K562 (cell line): Measurements from ENCODE around the gene RNF227. TPM values are rescaled to one million over a fixed set of nuclear protein-coding genes. Genes with fewer than 3 reads are reported as not detected.

Source experiments
- ATAC-seq: fragments of 200-7000 bp; cut with Tn5 transposase; 3 replicates; pipeline ENCODE4 v1.9.1; 2020; ENCODE audit warnings: moderate library complexity
- BruUV-seq: library from RNA; stranded (reverse); fragments of 400-500 nt; replicated peaks from 2 replicates; lab custom pipeline; 2021; lab: Mats Ljungman, UMichigan
- CTCF ChIA-PET: fragments of 300-600 bp; formaldehyde crosslinking; extraction: SDS; loops from one replicate; lab custom pipeline; 2021; ENCODE audit warnings: low intra/inter-chr PET ratio; lab: Yijun Ruan, JAX
- POLR2A ChIA-PET: fragments of 300-600, 350-650 bp; sonication (Branson Sonifier 250); formaldehyde crosslinking; extraction: SDS; loops from one replicate; lab custom pipeline; 2021; ENCODE audit warnings: antibody characterized with exemption, inconsistent platforms; lab: Yijun Ruan, JAX
- DNase-seq, 4 experiments: peaks; one replicate each; pipeline versions ENCODE4 v3.0.0 to v3.0.0-alpha.2; 2011 to 2018; ENCODE audit warnings: low spot score in 3 of 4, mixed read lengths in 3 of 4; ENCODE audit errors: extremely low read depth in 1 of 4
- FAIRE-seq: peaks from 2 replicates; lab custom pipeline; 2011; peaks lifted over from hg19 to GRCh38; lab: Jason Lieb, UNC
- H2AFZ ChIP-seq: 2 replicates; pipeline ENCODE4 v1.6.0; 2011; ENCODE audit warnings: low read depth, low read length, control low read depth, inconsistent platforms
- H3K27ac ChIP-seq: fragments of 200-600 bp; 3 replicates; pipeline ENCODE4 v1.8.0; 2011; ENCODE audit warnings: low read depth, mild to moderate bottlenecking, control low read depth, inconsistent platforms, low read length, moderate library complexity, mixed read lengths; ENCODE audit errors: extremely low read depth
- H3K27me3 ChIP-seq, 2 experiments: fragments of 300-600 bp in 1 of 2; 2 replicates in 1 of 2; 3 replicates in 1 of 2; pipeline versions ENCODE4 v1.6.0 to v1.8.0; 2011; ENCODE audit warnings: inconsistent platforms in 2 of 2, low read length in 2 of 2, mild to moderate bottlenecking in 1 of 2, mixed read lengths in 1 of 2, moderate library complexity in 1 of 2; ENCODE audit not compliant: control insufficient read depth in 2 of 2, insufficient read depth in 2 of 2
- H3K36me3 ChIP-seq: fragments of 300-600 bp; 3 replicates; pipeline ENCODE4 v1.8.0; 2011; ENCODE audit warnings: mild to moderate bottlenecking, low read length, inconsistent platforms; ENCODE audit not compliant: control insufficient read depth, insufficient read depth
- H3K4me1 ChIP-seq, 2 experiments: fragments of 200-600 bp in 1 of 2; replicated peaks in 1 of 2; 2 replicates in 1 of 2; 3 replicates in 1 of 2; pipeline versions ENCODE4 v1.5.1 to v1.8.0; 2011; ENCODE audit warnings: inconsistent platforms in 2 of 2, low read length in 2 of 2, mild to moderate bottlenecking in 1 of 2, mixed read lengths in 1 of 2, moderate library complexity in 1 of 2; ENCODE audit not compliant: control insufficient read depth in 2 of 2, insufficient read depth in 2 of 2
- H3K4me2 ChIP-seq: 2 replicates; pipeline ENCODE4 v1.6.1; 2011; ENCODE audit warnings: low read length, control low read depth, inconsistent platforms, mixed read lengths; ENCODE audit not compliant: insufficient read depth
- H3K4me3 ChIP-seq: fragments of 200-600 bp; sonication (generic), shearing (Covaris generic); 2 replicates; pipeline ENCODE4 v1.5.1; 2016; ENCODE audit warnings: control low read depth, inconsistent platforms
- H3K79me2 ChIP-seq: fragments of 200-600 bp; 3 replicates; pipeline ENCODE4 v1.8.0; 2011; ENCODE audit warnings: low read length, inconsistent platforms; ENCODE audit not compliant: control insufficient read depth, insufficient read depth
- H3K9ac ChIP-seq, 2 experiments: 2 replicates each; pipeline versions ENCODE4 v1.6.0 to v1.6.1; 2011; ENCODE audit warnings: low read depth in 2 of 2, low read length in 2 of 2, control low read depth in 1 of 2, inconsistent platforms in 1 of 2, mild to moderate bottlenecking in 1 of 2, mixed read lengths in 1 of 2; ENCODE audit not compliant: insufficient read depth in 1 of 2
- H3K9me1 ChIP-seq: one replicate; pipeline ENCODE4 v1.6.0; 2011; ENCODE audit warnings: inconsistent platforms, mild to moderate bottlenecking, low read length, moderate library complexity; ENCODE audit not compliant: control insufficient read depth, insufficient read depth
- H3K9me3 ChIP-seq: replicated peaks from 2 replicates; pipeline ENCODE4 v1.5.1; 2011; ENCODE audit warnings: low read depth, low read length, inconsistent platforms; ENCODE audit not compliant: control insufficient read depth, insufficient read depth
- H4K20me1 ChIP-seq: replicated peaks from 2 replicates; pipeline ENCODE4 v1.6.1; 2011; ENCODE audit warnings: low read length, inconsistent platforms, mixed read lengths; ENCODE audit not compliant: control insufficient read depth, insufficient read depth
- CCNT2 ChIP-seq: IDR thresholded peaks from 2 replicates; pipeline ENCODE4 v1.6.1; 2011; ENCODE audit warnings: borderline replicate concordance, low read depth, mild to moderate bottlenecking, moderate library complexity, mixed read lengths, low read length; ENCODE audit not compliant: insufficient read length; ENCODE audit errors: extremely low read depth
- CTBP1 ChIP-seq: fragments of 450-650 bp; IDR thresholded peaks from 2 replicates; pipeline ENCODE4 v1.6.1; 2016; ENCODE audit warnings: borderline replicate concordance
- EGR1 ChIP-seq: fragments of 450-650 bp; conservative IDR thresholded peaks from 2 replicates; pipeline ENCODE4 v1.6.1; 2017; ENCODE audit warnings: mild to moderate bottlenecking
- EHMT2 ChIP-seq: fragments of 450-650 bp; IDR thresholded peaks from 2 replicates; pipeline ENCODE4 v1.6.1; 2018; ENCODE audit warnings: antibody characterized with exemption
- EP400 ChIP-seq: fragments of 450-650 bp; IDR thresholded peaks from 2 replicates; pipeline ENCODE4 v1.6.1; 2017; ENCODE audit warnings: antibody characterized with exemption, mild to moderate bottlenecking, moderate library complexity
- GTF2A2 ChIP-seq: IDR thresholded peaks from 2 replicates; pipeline ENCODE4 v1.6.1; 2016; ENCODE audit warnings: mild to moderate bottlenecking, missing genetic modification characterization, missing compliant biosample characterization
- IRF2 ChIP-seq: sonication (generic); formaldehyde crosslinking; IDR thresholded peaks from 2 replicates; pipeline ENCODE4 v1.8.1; 2022; ENCODE audit warnings: mild to moderate bottlenecking, missing genetic modification reagents
- PRDM10 ChIP-seq: fragments of 450-650 bp; IDR thresholded peaks from 2 replicates; pipeline ENCODE4 v1.6.1; 2018; ENCODE audit not compliant: partially characterized antibody
- PURB ChIP-seq: sonication (generic); formaldehyde crosslinking; IDR thresholded peaks from 2 replicates; pipeline ENCODE4 v1.9.0; 2021; ENCODE audit warnings: low read depth, mild to moderate bottlenecking, missing genetic modification reagents
- SRF ChIP-seq, 2 experiments: fragments of 250-450, 450-650 bp in 1 of 2; sonication (Bioruptor Pico) in 1 of 2; sonication (generic) in 1 of 2; formaldehyde crosslinking; IDR thresholded peaks; 2 replicates each; pipeline versions ENCODE4 v1.5.0 to v1.5.1; 2020 to 2022; ENCODE audit warnings: mild to moderate bottlenecking in 1 of 2, missing genetic modification reagents in 1 of 2
- STAG1 ChIP-seq: sonication (generic); formaldehyde crosslinking; IDR thresholded peaks from 2 replicates; pipeline ENCODE4 v1.5.0; 2020; ENCODE audit warnings: missing genetic modification reagents, borderline replicate concordance
- XRCC3 ChIP-seq: fragments of 450-650 bp; IDR thresholded peaks from 2 replicates; pipeline ENCODE4 v1.6.1; 2017; ENCODE audit warnings: mild to moderate bottlenecking, moderate library complexity
- ZFX ChIP-seq: sonication (generic); formaldehyde crosslinking; IDR thresholded peaks from 2 replicates; pipeline ENCODE4 v1.8.0; 2022; ENCODE audit warnings: mild to moderate bottlenecking, missing genetic modification reagents, moderate library complexity
- WGBS: fragments of 100-300 bp; shearing (Covaris generic); methylation state at CpG from one replicate; pipeline ENCODE4 v1.1.6; 2016; ENCODE audit warnings: low coverage, mixed read lengths; ENCODE audit not compliant: insufficient coverage; ENCODE audit errors: missing lambda C conversion rate; 5-methylcytosine and 5-hydroxymethylcytosine counted together
- in situ Hi-C: fragments of 300-500 bp; cut with MboI; formaldehyde crosslinking; loops from 4 replicates; pipeline ENCODE4 v1.15.0; 2018; ENCODE audit warnings: inconsistent platforms, mixed read lengths
- intact Hi-C: fragments of 100-400 bp; cut with micrococcal nuclease; formaldehyde crosslinking; loops from 2 replicates; pipeline ENCODE4 v1.14.2; 2022
- polyA plus RNA-seq, 8 experiments: library from polyadenylated mRNA; depleted of rRNA in 4 of 8; stranded (reverse) in 5 of 8; unstranded in 3 of 8; fragments of >200 nt; fragmentation: Nextera tagmentation in 2 of 8; fragmentation: Illumina TruSeq in 1 of 8; extraction: Ambion mirVana in 2 of 8; extraction: Trizol in 1 of 8; gene quantifications; 2 replicates each; pipeline versions ENCODE4 v1.2.1 to v1.2.3, GENCODE V29; 2011 to 2014; ENCODE audit warnings: inconsistent platforms in 1 of 8, missing spikeins in 1 of 8
- total RNA-seq, 7 experiments: library from RNA; depleted of rRNA in 6 of 7; stranded (reverse); fragments of >200 nt in 6 of 7; fragmentation: Illumina TruSeq in 2 of 7; extraction: Trizol in 2 of 7; gene quantifications; 2 replicates each; pipeline versions ENCODE4 v1.2.1 to v1.2.3, GENCODE V29; 2011 to 2021; ENCODE audit warnings: low replicate concordance in 1 of 7
- TF ChIP-seq, protein P1 (sequence below): sonication (generic); formaldehyde crosslinking; IDR thresholded peaks from 2 replicates; pipeline ENCODE4 v1.9.0; 2022; ENCODE audit warnings: mild to moderate bottlenecking, missing genetic modification reagents
- TF ChIP-seq, protein P2 (sequence below): fragments of 250-450 bp; sonication (Bioruptor Pico); IDR thresholded peaks from 2 replicates; pipeline ENCODE4 v1.4.0; 2020; ENCODE audit warnings: borderline replicate concordance

The RNF227 gene
- total and polyA plus RNA-seq, 9 of the 15 experiments (the other 6 are each of a cell fraction or from before 2014, with no cell fraction given) = 1.1 to 6.7 (median 2.3) TPM

GRCh38 chr17:7887482-7888183 lies 28.5 kb downstream of the RNF227 start:
- Histone ChIP-seq H3K27ac (peak overlapping the region; percentile 97), H3K9me1 (peaks cover 3% of the 10 kb centered on the region), H4K20me1 (no peaks in the 10 kb centered on the region; the same call in 1 of the 2 replicates), H3K36me3 (peaks cover 21% of the 10 kb centered on the region; the same call in 1 of the 3 replicates), H3K4me1 (peaks cover 21 to 31% of the 10 kb centered on the region in 2 experiments; a peak in 4 of 5 replicates), H3K79me2 (peaks cover 51% of the 10 kb centered on the region), H2AFZ (peak overlapping the region; percentile 60), H3K9ac (peak overlapping the region; percentile 86 to 87), H3K4me3 (peak overlapping the region; percentile 66), H3K9me3 (no peaks in the 10 kb centered on the region), H3K4me2 (peak overlapping the region; percentile 92), H3K27me3 (no peaks in the 10 kb centered on the region)
- ChIA-PET CTCF (no interaction called here), POLR2A (no interaction called here)
- intact Hi-C loops = loop anchor here (2.0 kb wide), 1 partner anchor 31 kb away; the partner anchor contains the start of gene NAA38
- peak; percentile 91 for ATAC-seq
- WGBS = 3% methylated on average over 16 of the region's 35 CpGs
- FAIRE-seq = peak; percentile 92
- no TSS peak for BruUV-seq
- in situ Hi-C loops = no loop called here
- DNase-seq = peak; percentile 81 to 92 (median 88)
- TF ChIP-seq PRDM10 (peak; percentile 50), GTF2A2 (no peak), ZFX (CRISPR knock-in tag) (0 out of 2 replicates have a peak, but pooled peaks have one; percentile 28), EP400 (no peak), CCNT2 (peak; percentile 88), EGR1 (peak; percentile 32), XRCC3 (no peak), CTBP1 (peak; percentile 24; the same call in 1 of the 2 replicates), IRF2 (CRISPR knock-in tag) (no peak), STAG1 (no peak), PURB (CRISPR knock-in tag) (no peak), SRF (CRISPR knock-in tag; IDR thresholded peaks at IDR 0.05) (peak in 1 of 2 experiments; percentile 62; a peak in 1 of 4 replicates), EHMT2 (no peak)
- TF ChIP-seq, protein P1, sequence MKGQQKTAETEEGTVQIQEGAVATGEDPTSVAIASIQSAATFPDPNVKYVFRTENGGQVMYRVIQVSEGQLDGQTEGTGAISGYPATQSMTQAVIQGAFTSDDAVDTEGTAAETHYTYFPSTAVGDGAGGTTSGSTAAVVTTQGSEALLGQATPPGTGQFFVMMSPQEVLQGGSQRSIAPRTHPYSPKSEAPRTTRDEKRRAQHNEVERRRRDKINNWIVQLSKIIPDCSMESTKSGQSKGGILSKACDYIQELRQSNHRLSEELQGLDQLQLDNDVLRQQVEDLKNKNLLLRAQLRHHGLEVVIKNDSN = no peak
- TF ChIP-seq, protein P2, sequence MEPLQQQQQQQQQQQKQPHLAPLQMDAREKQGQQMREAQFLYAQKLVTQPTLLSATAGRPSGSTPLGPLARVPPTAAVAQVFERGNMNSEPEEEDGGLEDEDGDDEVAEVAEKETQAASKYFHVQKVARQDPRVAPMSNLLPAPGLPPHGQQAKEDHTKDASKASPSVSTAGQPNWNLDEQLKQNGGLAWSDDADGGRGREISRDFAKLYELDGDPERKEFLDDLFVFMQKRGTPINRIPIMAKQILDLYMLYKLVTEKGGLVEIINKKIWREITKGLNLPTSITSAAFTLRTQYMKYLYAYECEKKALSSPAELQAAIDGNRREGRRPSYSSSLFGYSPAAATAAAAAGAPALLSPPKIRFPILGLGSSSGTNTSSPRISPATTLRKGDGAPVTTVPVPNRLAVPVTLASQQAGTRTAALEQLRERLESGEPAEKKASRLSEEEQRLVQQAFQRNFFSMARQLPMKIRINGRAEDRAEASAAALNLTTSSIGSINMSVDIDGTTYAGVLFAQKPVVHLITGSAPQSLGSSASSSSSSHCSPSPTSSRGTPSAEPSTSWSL = no peak
